Activated CD8-positive, alpha-beta T cell treated with anti-CD3 and anti-CD28 coated beads for 36 hours (primary cell): Measurements from ENCODE around the gene ATP6V0B. TPM values are rescaled to one million over a fixed set of nuclear protein-coding genes. Genes with fewer than 3 reads are reported as not detected.

Source experiments
- ATAC-seq: fragments of 200-7000 bp; cut with Tn5 transposase; one replicate; pipeline ENCODE4 v1.10.0; 2021; ENCODE audit warnings: mild to moderate bottlenecking, moderate library complexity
- CTCF ChIA-PET: fragments of 350-600 bp; sonication (Branson Sonifier 250); formaldehyde crosslinking; loops from one replicate; lab custom pipeline; 2021; ENCODE audit warnings: antibody characterized with exemption; lab: Charles Lee
- POLR2A ChIA-PET: fragments of 350-600 bp; sonication (Branson Sonifier 250); formaldehyde crosslinking; loops from one replicate; lab custom pipeline; 2021; ENCODE audit warnings: antibody characterized with exemption; lab: Charles Lee
- DNase-seq: peaks from one replicate; pipeline ENCODE4 v3.0.0-alpha.2; 2020
- H3K27ac Mint-ChIP-seq: one replicate; pipeline ENCODE4 v1.8.0; 2021; ENCODE audit warnings: mild to moderate bottlenecking, mixed read lengths
- H3K27me3 Mint-ChIP-seq: one replicate; pipeline ENCODE4 v1.8.0; 2021; ENCODE audit warnings: mixed read lengths
- H3K36me3 Mint-ChIP-seq: one replicate; pipeline ENCODE4 v1.8.0; 2021; ENCODE audit warnings: low read depth, mixed read lengths
- H3K4me1 Mint-ChIP-seq: one replicate; pipeline ENCODE4 v1.8.0; 2021; ENCODE audit warnings: low read depth, mixed read lengths
- H3K4me3 Mint-ChIP-seq: one replicate; pipeline ENCODE4 v1.8.0; 2021; ENCODE audit warnings: mild to moderate bottlenecking, moderate library complexity, mixed read lengths
- H3K9me3 Mint-ChIP-seq: one replicate; pipeline ENCODE4 v1.8.0; 2021; ENCODE audit warnings: mixed read lengths
- intact Hi-C: fragments of 100-400 bp; cut with micrococcal nuclease; formaldehyde crosslinking; loops from one replicate; pipeline ENCODE4 v1.10.0; 2022
- total RNA-seq, 2 experiments: library from RNA; stranded (reverse); gene quantifications; one replicate each; pipeline ENCODE4 v1.2.3, GENCODE V29; 2021
- TF ChIP-seq, protein P1 (sequence below): fragments of 200-600 bp; IDR thresholded peaks from one replicate; pipeline ENCODE4 v1.8.0; 2022; ENCODE audit warnings: antibody characterized with exemption, mild to moderate bottlenecking

Gene ATP6V0B
- total RNA-seq, 2 experiments from 2014 or later = 67.6 to 75.5 TPM

- CTCF ChIA-PET = no interaction called here
- intact Hi-C loops = no loop called here
- no peak for ATAC-seq
- POLR2A ChIA-PET = no interaction called here
- Mint-ChIP-seq H3K9me3 (no peaks in the 10 kb centered on the region), H3K4me3 (no peak overlapping the region), H3K27ac (no peak overlapping the region), H3K27me3 (no peaks in the 10 kb centered on the region), H3K36me3 (peaks cover 24% of the 10 kb centered on the region), H3K4me1 (peaks cover 10% of the 10 kb centered on the region)
- DNase-seq = no peak
- TF ChIP-seq, protein P1, sequence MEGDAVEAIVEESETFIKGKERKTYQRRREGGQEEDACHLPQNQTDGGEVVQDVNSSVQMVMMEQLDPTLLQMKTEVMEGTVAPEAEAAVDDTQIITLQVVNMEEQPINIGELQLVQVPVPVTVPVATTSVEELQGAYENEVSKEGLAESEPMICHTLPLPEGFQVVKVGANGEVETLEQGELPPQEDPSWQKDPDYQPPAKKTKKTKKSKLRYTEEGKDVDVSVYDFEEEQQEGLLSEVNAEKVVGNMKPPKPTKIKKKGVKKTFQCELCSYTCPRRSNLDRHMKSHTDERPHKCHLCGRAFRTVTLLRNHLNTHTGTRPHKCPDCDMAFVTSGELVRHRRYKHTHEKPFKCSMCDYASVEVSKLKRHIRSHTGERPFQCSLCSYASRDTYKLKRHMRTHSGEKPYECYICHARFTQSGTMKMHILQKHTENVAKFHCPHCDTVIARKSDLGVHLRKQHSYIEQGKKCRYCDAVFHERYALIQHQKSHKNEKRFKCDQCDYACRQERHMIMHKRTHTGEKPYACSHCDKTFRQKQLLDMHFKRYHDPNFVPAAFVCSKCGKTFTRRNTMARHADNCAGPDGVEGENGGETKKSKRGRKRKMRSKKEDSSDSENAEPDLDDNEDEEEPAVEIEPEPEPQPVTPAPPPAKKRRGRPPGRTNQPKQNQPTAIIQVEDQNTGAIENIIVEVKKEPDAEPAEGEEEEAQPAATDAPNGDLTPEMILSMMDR = no peak
These were observed 8.6 kb downstream of the ATP6V0B start for GRCh38 chr1:43983253-43983899.

DNA sequence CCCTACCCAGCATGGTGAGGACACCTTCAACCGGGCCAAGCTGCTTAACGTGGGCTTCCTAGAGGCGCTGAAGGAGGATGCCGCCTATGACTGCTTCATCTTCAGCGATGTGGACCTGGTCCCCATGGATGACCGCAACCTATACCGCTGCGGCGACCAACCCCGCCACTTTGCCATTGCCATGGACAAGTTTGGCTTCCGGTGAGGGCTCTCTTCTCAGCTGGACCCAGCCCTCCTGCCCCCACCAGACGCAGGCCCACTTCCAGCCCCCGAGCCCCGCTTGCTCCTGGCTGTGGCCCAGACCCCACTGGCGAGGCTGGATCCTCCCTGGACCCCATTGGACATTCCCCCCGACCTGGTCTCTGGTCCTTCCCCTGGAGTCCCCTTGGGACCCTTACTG, 10.1 kb downstream of the ATP6V0B start:
- H3K27ac Mint-ChIP-seq = no peak overlapping the region
- CTCF ChIA-PET = no interaction called here
- no peaks in the 10 kb centered on the region for H3K27me3 Mint-ChIP-seq
- H3K4me1 Mint-ChIP-seq = peaks cover 6% of the 10 kb centered on the region
- H3K4me3 Mint-ChIP-seq = no peak overlapping the region
- H3K9me3 Mint-ChIP-seq = no peaks in the 10 kb centered on the region
- DNase-seq (no peak), ATAC-seq (no peak)
- TF ChIP-seq, protein P1 = no peak
- POLR2A ChIA-PET = interaction anchor here (1.2 kb wide), 1 partner anchor 10 kb away, joined by 3 read pairs; the partner anchor contains the start of gene ATP6V0B
- intact Hi-C loops = no loop called here
- peaks cover 20% of the 10 kb centered on the region for H3K36me3 Mint-ChIP-seq

DNA sequence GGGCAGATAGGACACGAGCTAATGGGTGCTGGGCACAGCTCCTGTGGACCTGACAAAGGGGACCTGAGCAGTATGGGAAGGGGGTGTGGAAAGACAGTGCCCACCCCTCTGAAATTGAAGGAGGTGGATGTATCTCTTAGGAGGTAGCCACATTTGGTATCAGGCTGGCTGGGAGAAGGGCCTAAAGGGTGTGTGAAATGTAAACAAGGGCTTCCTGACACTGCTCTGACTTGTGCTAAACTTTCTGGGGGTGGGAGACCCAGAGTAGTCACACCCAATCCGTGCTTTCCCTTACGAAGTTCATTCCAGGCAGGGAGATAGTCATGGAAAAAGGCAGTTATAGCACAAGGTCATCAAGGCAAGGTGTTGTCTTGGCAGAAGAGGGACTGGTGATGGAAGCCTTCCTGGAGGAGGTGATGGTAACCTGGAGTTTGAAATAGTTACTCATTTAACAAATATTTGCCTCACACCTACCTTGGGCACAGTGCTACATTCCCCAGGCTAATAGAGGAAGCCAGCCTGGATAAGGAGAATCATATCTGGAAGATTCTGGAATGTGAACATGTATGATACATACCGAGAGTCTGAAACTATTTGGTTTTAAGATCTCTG, 11.3 kb downstream of the ATP6V0B start:
- Mint-ChIP-seq H3K27ac (no peak overlapping the region), H3K4me3 (no peak overlapping the region), H3K36me3 (peaks cover 13% of the 10 kb centered on the region), H3K27me3 (no peaks in the 10 kb centered on the region), H3K9me3 (no peaks in the 10 kb centered on the region), H3K4me1 (peaks cover 3% of the 10 kb centered on the region)
- CTCF ChIA-PET = interaction anchor here (1.5 kb wide), 1 partner anchor 19 kb away, joined by 3 read pairs; no protein-coding TSS in a partner anchor
- no peak for ATAC-seq
- POLR2A ChIA-PET = interaction anchor here (1.2 kb wide), 1 partner anchor 11 kb away, joined by 3 read pairs; the partner anchor contains the start of gene ATP6V0B
- DNase-seq = no peak
- TF ChIP-seq, protein P1 = no peak
- intact Hi-C loops = no loop called here

GRCh38 chr1:43986712-43987111, 12.0 kb downstream of the ATP6V0B start:
- TF ChIP-seq, protein P1 = no peak
- Mint-ChIP-seq H3K27me3 (no peaks in the 10 kb centered on the region), H3K4me3 (no peak overlapping the region), H3K4me1 (peaks cover 8% of the 10 kb centered on the region), H3K9me3 (no peaks in the 10 kb centered on the region), H3K27ac (no peak overlapping the region), H3K36me3 (peaks cover 13% of the 10 kb centered on the region)
- ChIA-PET CTCF (interaction anchor here (1.5 kb wide), 1 partner anchor 18 kb away, joined by 3 read pairs; no protein-coding TSS in a partner anchor), POLR2A (interaction anchor here (1.8 kb wide), 1 partner anchor 12 kb away, joined by 7 read pairs; the partner anchor contains the start of gene ATP6V0B)
- intact Hi-C loops = no loop called here
- ATAC-seq (no peak), DNase-seq (no peak)
